Heart left ventricle (tissue), 16 donors: ENCODE results near the gene PDE7B. TPM values are rescaled to one million over a fixed set of nuclear protein-coding genes. Genes with fewer than 3 reads are reported as not detected.

Source experiments
- ATAC-seq, 4 donors: fragments of 200-7000 bp; cut with Tn5 transposase; one replicate each; pipeline ENCODE4 v1.9.1; 2020 to 2022; ENCODE audit warnings: moderate library complexity in 4 of 4, mild to moderate bottlenecking in 3 of 4, moderate number of reproducible peaks in 1 of 4
- DNase-seq, 5 donors: peaks; one replicate each; pipeline ENCODE4 v3.0.0-alpha.2; 2020
- H3K27ac ChIP-seq, 12 donors: fragments of 200-600 bp; sonication (generic) in 4 of 12; one replicate each; pipeline versions ENCODE4 v1.5.0 to v1.8.0; 2016 to 2022; ENCODE audit warnings: mild to moderate bottlenecking in 2 of 12
- H3K27me3 ChIP-seq, 9 donors: fragments of 200-600 bp; sonication (generic) in 2 of 9; one replicate each; pipeline versions ENCODE4 v1.5.1 to v1.8.0; 2016 to 2022; ENCODE audit warnings: mild to moderate bottlenecking in 3 of 9
- H3K36me3 ChIP-seq, 9 donors: fragments of 200-600 bp; sonication (generic) in 2 of 9; one replicate each; pipeline versions ENCODE4 v1.5.0 to v1.8.0; 2018 to 2022; ENCODE audit warnings: mild to moderate bottlenecking in 2 of 9
- H3K4me1 ChIP-seq, 12 donors: fragments of 200-600 bp; sonication (generic) in 4 of 12; one replicate each; pipeline versions ENCODE4 v1.5.0 to v1.8.0; 2016 to 2022; ENCODE audit warnings: mild to moderate bottlenecking in 3 of 12
- H3K4me3 ChIP-seq, 12 donors: fragments of 200-600 bp; sonication (generic) in 4 of 12; one replicate each; pipeline versions ENCODE4 v1.5.0 to v1.8.0; 2017 to 2022; ENCODE audit warnings: mild to moderate bottlenecking in 9 of 12, moderate library complexity in 4 of 12
- H3K9me3 ChIP-seq, 12 donors: fragments of 200-600 bp; sonication (generic) in 4 of 12; one replicate each; pipeline versions ENCODE4 v1.5.0 to v1.8.0; 2016 to 2022; ENCODE audit warnings: mild to moderate bottlenecking in 1 of 12
- CTCF ChIP-seq, 12 donors: fragments of 200-600 bp; sonication (generic) in 4 of 12; IDR thresholded peaks; one replicate each; pipeline versions ENCODE4 v1.5.0 to v1.8.0; 2018 to 2022; ENCODE audit warnings: antibody characterized with exemption in 12 of 12, mild to moderate bottlenecking in 5 of 12
- POLR2A ChIP-seq, 2 donors: fragments of 450-650 bp; IDR thresholded peaks; one replicate each; pipeline ENCODE4 v1.6.1; 2017; ENCODE audit warnings: antibody characterized with exemption in 2 of 2, mild to moderate bottlenecking in 2 of 2, moderate library complexity in 2 of 2
- WGBS, 4 donors: extraction: QIAGEN DNeasy Blood & Tissue Kit in 2 of 4; methylation state at CpG; one replicate each; pipeline versions ENCODE4 v1.1.5 to v1.1.7; 2013 to 2018; 5-methylcytosine and 5-hydroxymethylcytosine counted together
- intact Hi-C, 10 donors: fragments of 100-400 bp; cut with DNase I; formaldehyde crosslinking; loops; one replicate each; pipeline versions ENCODE4 v1.11.1 to v1.14.2; 2022
- polyA plus RNA-seq, 2 donors: library from polyadenylated mRNA; stranded (reverse); fragments of 200-250 nt; gene quantifications; one replicate each; pipeline ENCODE4 v1.2.3, GENCODE V29; 2013
- total RNA-seq, 9 donors: library from RNA; depleted of rRNA in 2 of 9; stranded (reverse); fragments of >200 nt in 2 of 9; fragmentation: NEBNext Ultra II Directional in 3 of 9; extraction: Animal tissue kit (Norgen Biotek cat#: 25700) in 3 of 9; gene quantifications; one replicate each; pipeline versions ENCODE4 v1.1.0 to v1.2.4, GENCODE V29; 2016 to 2023
- donor health status: ischemic (EF 13 %, LVEDD 7.1; RV severe dilation, severe dysfunction).
- donor health status: healthy with polysubstance abuse.
- donor health status: DM: no; HTN: yes; CAD: no.
- donor health status: DM: no; HTN: no; CAD: no.
- donor health status: ischemic (EF 25% LVEDD 6.9; RV normal size, moderate dysfunction).
- donor health status: ischemic (EF 25% LVEDD 5.7; RV mildly dilated, moderate dysfunction).
- donor health status: healthy.
- donor health status: DM: yes; HTN: yes; CAD: no.
- donor health status: ischemic (EF 35%, LVEDD 5.7; RV mildly dilated, moderate dysfunction).
- donor health status: nonischemic (EF 11% LVEDD 7.7; RV severe dilation, severe dysfunction).
- donor health status: DM: yes; HTN: yes; CAD: no.
- donor health status: PGD.
- donor health status: ischemic (EF 29% LVEDD 5.4; RV normal size, mild dysfunction).
- donor health status: nonischemic (EF 23%, LVEDD 6.1; RV moderate dilation, normal function).

Gene PDE7B
- total and polyA plus RNA-seq, 11 donors, result 4.4 to 29.1 (median 9.0) TPM

GRCh38 chr6:135888818-135889217 is 37.3 kb downstream of the PDE7B start:
- no peak for DNase-seq
- no peaks in the 10 kb centered on the region for H3K27me3 ChIP-seq
- H3K4me1 ChIP-seq, result no peaks in the 10 kb centered on the region
- no peaks in the 10 kb centered on the region for H3K36me3 ChIP-seq
- no peak for ATAC-seq
- no peak overlapping the region for H3K27ac ChIP-seq
- H3K4me3 ChIP-seq, result no peak overlapping the region
- no peak for TF ChIP-seq CTCF (IDR thresholded peaks at IDR 0.05)
- TF ChIP-seq POLR2A (IDR thresholded peaks at IDR 0.05), result no peak
- H3K9me3 ChIP-seq, result no peaks in the 10 kb centered on the region
- intact Hi-C loops, result no loop called here

GRCh38 chr6:135890876-135891275 is 39.4 kb downstream of the PDE7B start:
- H3K27me3 ChIP-seq, result no peaks in the 10 kb centered on the region
- TF ChIP-seq POLR2A (IDR thresholded peaks at IDR 0.05) (no peak), CTCF (IDR thresholded peaks at IDR 0.05) (no peak)
- H3K4me1 ChIP-seq, result no peaks in the 10 kb centered on the region
- ATAC-seq (no peak), DNase-seq (no peak)
- H3K27ac ChIP-seq, result no peak overlapping the region
- H3K36me3 ChIP-seq, result no peaks in the 10 kb centered on the region
- intact Hi-C loops, result no loop called here
- H3K4me3 ChIP-seq, result no peak overlapping the region
- WGBS, 4 donors, result 90 to 94% (median 94%) methylated on average over 5 of the region's 5 CpGs
- H3K9me3 ChIP-seq, result no peaks in the 10 kb centered on the region

GRCh38 chr6:135891710-135892109 is 40.2 kb downstream of the PDE7B start:
- no peak for ATAC-seq
- H3K36me3 ChIP-seq, result no peaks in the 10 kb centered on the region
- H3K9me3 ChIP-seq, result no peaks in the 10 kb centered on the region
- H3K4me3 ChIP-seq, result no peak overlapping the region
- intact Hi-C loops, result no loop called here
- H3K27ac ChIP-seq, result no peak overlapping the region
- DNase-seq, result no peak
- no peaks in the 10 kb centered on the region for H3K27me3 ChIP-seq
- H3K4me1 ChIP-seq, result no peaks in the 10 kb centered on the region
- no peak for TF ChIP-seq POLR2A (IDR thresholded peaks at IDR 0.05)
- TF ChIP-seq CTCF (IDR thresholded peaks at IDR 0.05), result no peak

GRCh38 chr6:135895231-135895911 is 43.9 kb downstream of the PDE7B start:
- DNase-seq (no peak), ATAC-seq (no peak)
- intact Hi-C loops, result no loop called here
- H3K27me3 ChIP-seq, result no peaks in the 10 kb centered on the region
- H3K27ac ChIP-seq, result no peak overlapping the region
- no peaks in the 10 kb centered on the region for H3K4me1 ChIP-seq
- no peak for TF ChIP-seq CTCF (IDR thresholded peaks at IDR 0.05)
- no peak for TF ChIP-seq POLR2A (IDR thresholded peaks at IDR 0.05)
- H3K9me3 ChIP-seq, result no peaks in the 10 kb centered on the region
- H3K36me3 ChIP-seq, result no peaks in the 10 kb centered on the region
- 87 to 91% (median 89%) methylated on average over 8 of the region's 8 CpGs for WGBS, 4 donors
- no peak overlapping the region for H3K4me3 ChIP-seq
